ENCODE measurements around the gene KCNK5. TPM values are rescaled to one million over a fixed set of nuclear protein-coding genes. Genes with fewer than 3 reads are reported as not detected.

KCNK5 gene
- total RNA-seq, 2 donors from 2014 or later: 16.9 to 31.0 TPM

DNA sequence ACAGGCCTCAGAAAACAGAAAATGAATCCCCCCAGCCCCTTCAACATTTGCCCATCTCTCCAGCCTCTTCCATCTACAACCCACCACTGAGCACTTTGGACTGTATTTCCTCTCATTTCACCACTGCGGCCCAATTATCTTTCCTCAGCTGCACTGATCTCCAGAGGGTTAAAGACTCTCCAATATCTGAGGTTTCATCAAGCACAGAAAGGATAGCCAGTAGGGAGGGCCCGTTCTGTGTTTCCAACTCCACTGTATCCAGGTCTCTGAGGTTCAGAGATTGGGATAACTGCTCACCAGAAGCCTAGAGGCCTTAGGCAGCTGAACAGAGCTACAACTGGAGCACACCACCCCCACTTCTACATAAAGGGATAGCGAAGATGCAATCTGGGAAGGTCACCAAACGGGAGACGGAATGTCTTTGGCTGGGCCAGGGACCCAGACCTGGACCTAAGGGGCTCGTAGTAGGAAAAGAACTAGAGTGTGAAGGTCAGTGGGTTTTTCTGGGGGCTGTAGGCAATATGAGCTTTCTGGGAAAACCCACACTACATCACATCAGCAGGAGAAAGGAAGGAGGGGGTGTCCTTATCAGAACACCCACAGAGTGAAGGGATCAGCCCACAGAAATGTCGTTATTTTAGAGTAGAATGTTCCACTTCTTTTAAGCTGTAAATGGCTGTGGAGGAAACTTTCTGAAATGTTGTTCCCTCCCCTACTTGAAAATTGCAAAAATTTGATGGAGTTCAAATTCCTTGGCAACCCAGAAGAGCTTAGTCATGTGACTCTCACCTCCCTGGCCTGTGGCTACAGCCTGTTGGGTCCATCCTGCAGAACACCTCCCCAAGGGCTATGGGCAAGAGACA lies 7.3 kb downstream of the KCNK5 start:
- Histone ChIP-seq H3K27me3 (no peaks in the 10 kb centered on the region), H3K27ac (peak overlapping the region in 2 of 4 donors; percentile 12 to 16), H3K4me1 (peaks cover 59% of the 10 kb centered on the region), H3K9me3 (no peaks in the 10 kb centered on the region), H3K4me3 (no peak overlapping the region), H3K36me3 (replicated peaks in 1 of 2; ENCODE audit: insufficient read depth in 1 of 2, low read depth in 2 of 2) (no peaks in the 10 kb centered on the region)
- ATAC-seq (no peak), DNase-seq (no peak)
- TF ChIP-seq, protein P1, sequence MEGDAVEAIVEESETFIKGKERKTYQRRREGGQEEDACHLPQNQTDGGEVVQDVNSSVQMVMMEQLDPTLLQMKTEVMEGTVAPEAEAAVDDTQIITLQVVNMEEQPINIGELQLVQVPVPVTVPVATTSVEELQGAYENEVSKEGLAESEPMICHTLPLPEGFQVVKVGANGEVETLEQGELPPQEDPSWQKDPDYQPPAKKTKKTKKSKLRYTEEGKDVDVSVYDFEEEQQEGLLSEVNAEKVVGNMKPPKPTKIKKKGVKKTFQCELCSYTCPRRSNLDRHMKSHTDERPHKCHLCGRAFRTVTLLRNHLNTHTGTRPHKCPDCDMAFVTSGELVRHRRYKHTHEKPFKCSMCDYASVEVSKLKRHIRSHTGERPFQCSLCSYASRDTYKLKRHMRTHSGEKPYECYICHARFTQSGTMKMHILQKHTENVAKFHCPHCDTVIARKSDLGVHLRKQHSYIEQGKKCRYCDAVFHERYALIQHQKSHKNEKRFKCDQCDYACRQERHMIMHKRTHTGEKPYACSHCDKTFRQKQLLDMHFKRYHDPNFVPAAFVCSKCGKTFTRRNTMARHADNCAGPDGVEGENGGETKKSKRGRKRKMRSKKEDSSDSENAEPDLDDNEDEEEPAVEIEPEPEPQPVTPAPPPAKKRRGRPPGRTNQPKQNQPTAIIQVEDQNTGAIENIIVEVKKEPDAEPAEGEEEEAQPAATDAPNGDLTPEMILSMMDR (IDR thresholded peaks at IDR 0.05): no peak
- no peak for TF ChIP-seq POLR2A (IDR thresholded peaks at IDR 0.05)
- 66 to 74% methylated on average over 7 of the region's 7 CpGs for WGBS, 2 donors
- intact Hi-C loops (cut with DNase I): no loop called here

DNA sequence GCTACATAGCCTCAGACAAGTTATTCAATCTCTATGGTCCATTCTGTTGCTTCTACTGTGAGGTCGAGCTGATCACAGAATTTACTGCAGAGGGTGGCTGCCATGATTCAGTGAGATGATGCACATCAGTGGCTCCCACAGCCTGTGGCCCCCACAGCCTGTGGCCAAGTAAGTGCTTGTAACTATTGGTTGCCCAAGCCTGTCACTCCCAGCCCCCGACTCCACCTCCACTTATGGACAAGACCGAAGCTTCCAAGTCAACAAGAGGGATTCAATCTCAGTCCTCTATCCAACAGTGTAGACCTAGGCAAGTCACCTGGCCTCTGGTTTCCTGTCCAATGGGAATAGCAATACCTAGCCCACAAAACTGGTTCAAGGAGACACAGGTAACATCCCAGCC lies 8.2 kb downstream of the KCNK5 start:
- WGBS, 2 donors: 65 to 87% methylated on average over 2 to 3 of the region's 3 CpGs
- Histone ChIP-seq H3K4me3 (no peak overlapping the region), H3K36me3 (replicated peaks in 1 of 2; ENCODE audit: insufficient read depth in 1 of 2, low read depth in 2 of 2) (no peaks in the 10 kb centered on the region), H3K4me1 (peaks cover 66% of the 10 kb centered on the region), H3K9me3 (no peaks in the 10 kb centered on the region), H3K27ac (peak overlapping the region in 1 of 4 donors; percentile 16), H3K27me3 (no peaks in the 10 kb centered on the region)
- ATAC-seq (no peak), DNase-seq (no peak)
- TF ChIP-seq, protein P1 (IDR thresholded peaks at IDR 0.05): no peak
- no peak for TF ChIP-seq POLR2A (IDR thresholded peaks at IDR 0.05)
- intact Hi-C loops (cut with DNase I): no loop called here

DNA sequence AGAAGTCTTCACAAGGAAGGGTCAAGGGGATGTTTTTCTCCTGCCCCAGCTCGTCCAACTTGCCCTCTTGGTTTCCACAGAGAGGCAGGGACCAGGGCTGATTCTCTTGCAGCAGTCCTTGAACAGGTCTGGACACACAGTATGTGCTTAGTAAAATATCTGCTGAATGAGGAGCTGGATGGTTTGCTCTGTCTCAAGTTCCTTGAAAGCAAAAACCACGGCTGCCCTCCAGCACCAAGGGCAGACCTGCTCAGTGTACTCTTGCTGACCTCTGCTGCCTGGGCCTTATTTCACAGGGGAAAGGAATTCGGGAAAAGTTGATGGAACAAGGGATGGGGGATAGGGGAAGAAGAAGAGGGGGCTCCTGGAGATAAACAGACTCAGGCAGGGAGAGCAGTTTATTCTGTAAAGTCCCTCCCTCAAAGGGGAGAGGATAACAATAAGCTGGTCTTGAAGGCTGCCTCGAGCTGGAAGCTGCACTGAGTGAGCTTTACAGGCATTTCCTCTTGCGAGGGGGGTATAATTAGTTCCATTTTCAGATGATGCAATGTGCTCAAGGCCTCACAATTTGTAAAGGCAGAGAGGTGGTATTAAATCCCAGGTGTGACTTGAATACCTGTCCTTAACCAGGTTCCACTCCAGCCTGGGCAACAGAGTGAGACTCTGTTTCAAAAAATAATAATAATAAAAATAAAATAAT lies 10.3 kb downstream of the KCNK5 start:
- ATAC-seq (no peak), DNase-seq (no peak)
- Histone ChIP-seq H3K27ac (peak overlapping the region in 3 of 4 donors; percentile 39 to 86 (median 84)), H3K4me3 (no peak overlapping the region), H3K36me3 (replicated peaks in 1 of 2; ENCODE audit: insufficient read depth in 1 of 2, low read depth in 2 of 2) (no peaks in the 10 kb centered on the region), H3K4me1 (peaks cover 87% of the 10 kb centered on the region), H3K9me3 (no peaks in the 10 kb centered on the region), H3K27me3 (no peaks in the 10 kb centered on the region)
- intact Hi-C loops (cut with DNase I): no loop called here
- WGBS, 2 donors: 45 to 55% methylated on average over 5 of the region's 5 CpGs
- TF ChIP-seq, protein P1 (IDR thresholded peaks at IDR 0.05): peak in 1 of 7 experiments; percentile 26
- no peak for TF ChIP-seq POLR2A (IDR thresholded peaks at IDR 0.05)

DNA sequence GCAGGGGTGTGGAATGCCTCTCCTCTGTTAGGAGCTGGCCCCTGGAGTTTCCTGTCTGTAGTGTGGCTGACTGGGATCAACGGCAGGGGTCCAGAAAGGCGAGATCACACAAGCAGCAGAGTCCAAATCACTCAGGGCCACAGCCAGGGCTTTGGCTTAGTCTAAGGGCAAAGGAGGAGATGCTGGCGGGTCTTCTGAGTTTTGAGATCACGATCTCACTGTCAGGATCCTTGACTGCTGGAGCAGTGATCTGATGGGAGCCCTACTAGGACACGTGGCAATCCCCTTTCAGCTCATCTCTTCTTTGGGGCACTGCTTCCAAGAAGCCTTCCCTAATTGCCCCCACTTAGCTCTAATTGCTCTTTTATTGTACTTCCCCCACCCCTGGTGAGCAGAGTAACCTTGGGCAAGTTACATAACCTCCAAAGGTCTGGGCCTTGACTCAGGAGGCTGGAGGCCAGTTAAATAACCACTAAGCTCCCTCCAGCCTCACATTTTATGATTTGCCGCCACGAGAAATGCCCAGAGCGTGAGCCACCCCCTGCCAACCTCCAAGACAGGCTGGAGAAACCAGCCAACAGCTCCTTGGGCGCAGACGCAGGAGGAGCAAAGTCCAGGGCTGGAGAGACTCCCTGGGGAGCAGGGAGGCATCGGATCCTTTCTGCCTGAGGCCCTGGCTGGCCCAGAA lies 12.0 kb downstream of the KCNK5 start:
- DNase-seq: peak in 2 of 4 donors; percentile 49 to 67
- H3K4me3 ChIP-seq: no peak overlapping the region
- peak overlapping the region in 3 of 4 donors; percentile 46 to 86 (median 84) for H3K27ac ChIP-seq
- intact Hi-C loops (cut with DNase I): no loop called here
- H3K27me3 ChIP-seq: no peaks in the 10 kb centered on the region
- 36 to 49% methylated on average over 11 of the region's 11 CpGs for WGBS, 2 donors
- H3K4me1 ChIP-seq: peaks cover 95% of the 10 kb centered on the region
- ATAC-seq: no peak
- H3K36me3 ChIP-seq (replicated peaks in 1 of 2; ENCODE audit: insufficient read depth in 1 of 2, low read depth in 2 of 2): no peaks in the 10 kb centered on the region
- H3K9me3 ChIP-seq: no peaks in the 10 kb centered on the region
- no peak for TF ChIP-seq POLR2A (IDR thresholded peaks at IDR 0.05)

DNA sequence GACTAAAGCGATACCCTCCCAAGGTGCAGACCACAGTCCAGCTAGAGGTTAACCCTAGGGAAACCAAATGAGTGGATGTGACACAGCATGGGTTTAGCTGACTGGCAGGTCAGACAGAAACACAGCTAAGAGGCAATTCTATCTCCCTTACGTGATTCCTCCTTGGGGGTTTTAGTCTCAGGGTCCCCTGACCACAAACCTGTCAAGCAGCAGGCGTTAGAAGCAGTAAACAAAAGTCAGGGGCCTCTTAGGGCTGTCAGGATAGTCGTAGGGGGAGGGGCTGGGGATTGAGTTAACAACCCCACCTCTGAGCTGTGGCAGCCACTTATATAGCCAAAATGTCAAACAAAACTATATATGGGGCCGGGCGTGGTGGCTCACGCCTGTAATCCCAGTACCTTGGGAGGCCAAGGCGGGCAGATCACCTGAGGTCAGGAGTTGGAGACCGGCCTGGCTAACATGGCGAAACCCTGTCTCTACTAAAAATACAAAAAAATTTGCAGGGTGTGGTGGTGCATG lies 13.6 kb downstream of the KCNK5 start:
- no peak for ATAC-seq
- H3K4me3 ChIP-seq: no peak overlapping the region
- intact Hi-C loops (cut with DNase I): no loop called here

More for the DNA sequence above, 13.6 kb downstream of the KCNK5 start:
- 46 to 56% methylated on average over 10 of the region's 10 CpGs for WGBS, 2 donors
- TF ChIP-seq POLR2A (IDR thresholded peaks at IDR 0.05): no peak
- TF ChIP-seq, protein P1 (IDR thresholded peaks at IDR 0.05): no peak
- Histone ChIP-seq H3K27ac (peak overlapping the region; percentile 28 to 86 (median 80)), H3K27me3 (no peaks in the 10 kb centered on the region), H3K36me3 (replicated peaks in 1 of 2; ENCODE audit: insufficient read depth in 1 of 2, low read depth in 2 of 2) (no peaks in the 10 kb centered on the region), H3K9me3 (no peaks in the 10 kb centered on the region), H3K4me1 (peaks cover 96% of the 10 kb centered on the region)
- DNase-seq: no peak
